GM19455 (cell line): ENCODE data around the gene NKTR.
"Not testable (repeated sequence)": the region's sequence is repeated elsewhere in the genome, so short reads cannot be mapped to it uniquely, and the experiment has no call there.

ENCODE experiments used
- ATAC-seq: cut with Tn5 transposase; IDR thresholded peaks from one replicate; pipeline ENCODE4 v1.9.1; 2021; ENCODE audit not compliant: unreplicated experiment

NKTR gene

DNA sequence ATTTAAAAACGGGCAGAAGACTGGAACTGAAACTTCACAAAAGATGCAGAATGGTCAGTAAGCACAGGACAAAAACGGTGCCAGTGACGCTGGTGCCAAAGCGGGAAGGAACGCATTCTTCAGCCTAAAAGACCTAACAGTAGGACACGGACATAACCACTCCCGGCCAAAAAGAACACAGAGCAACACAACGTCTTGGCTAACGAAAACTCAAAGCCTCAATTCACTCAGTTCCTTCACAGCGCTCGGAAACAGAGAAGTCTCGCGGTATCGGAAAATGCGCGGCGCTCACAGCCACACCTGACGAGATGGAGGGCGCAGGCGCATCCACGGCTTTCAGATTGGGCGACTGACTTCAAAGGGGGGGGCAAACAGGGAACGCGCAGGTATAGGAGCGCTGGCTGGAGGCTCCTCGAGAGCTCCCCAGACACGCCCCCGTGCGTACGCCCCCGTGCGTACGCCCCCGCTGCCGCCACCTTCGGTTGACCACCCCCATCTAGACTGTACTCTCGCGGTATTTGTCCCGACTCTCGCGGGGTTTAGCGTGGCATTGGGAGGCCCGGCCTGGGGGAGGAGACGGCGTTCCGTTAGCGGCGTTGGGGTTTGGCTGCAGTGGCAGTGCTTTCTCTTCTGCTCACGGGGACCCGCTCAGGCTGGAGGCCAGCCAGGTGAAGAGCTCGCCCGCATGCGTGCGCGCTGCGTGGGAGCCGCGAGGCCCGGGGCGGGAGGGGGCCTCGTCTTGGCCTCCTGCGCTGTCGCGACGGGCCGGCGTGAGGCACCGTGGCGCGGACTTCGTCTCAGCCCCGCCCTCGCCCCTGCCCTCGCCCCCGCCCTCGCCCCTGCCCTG is at the start of gene NKTR:
Gene NKTR (plus strand): TSS at position 576 of the 847 bp plus-strand sequence. CDS start 321 bp downstream, outside the sequence.
- ATAC-seq = peak; percentile 86

- ATAC-seq = no peak
Observed at GRCh38 chr3:42552830-42553229, 47.7 kb upstream of the NKTR start.

GRCh38 chr3:42556089-42556632 is 44.3 kb upstream of the NKTR start:
- ATAC-seq = no peak

- ATAC-seq = not testable (repeated sequence)
Observed at GRCh38 chr3:42556817-42557216, 43.7 kb upstream of the NKTR start.

- no peak for ATAC-seq
Observed at GRCh38 chr3:42557854-42558253, 42.6 kb upstream of the NKTR start.

GRCh38 chr3:42562047-42562907 is 38.2 kb upstream of the NKTR start:
- ATAC-seq = no peak

- ATAC-seq = no peak
Observed at GRCh38 chr3:42569593-42570142, 30.8 kb upstream of the NKTR start.

- ATAC-seq = no peak
Observed at GRCh38 chr3:42572278-42572677, 28.2 kb upstream of the NKTR start.

GRCh38 chr3:42575137-42575741 is 25.2 kb upstream of the NKTR start:
- ATAC-seq = no peak

- no peak for ATAC-seq
Observed at GRCh38 chr3:42578054-42578453, 22.4 kb upstream of the NKTR start.

DNA sequence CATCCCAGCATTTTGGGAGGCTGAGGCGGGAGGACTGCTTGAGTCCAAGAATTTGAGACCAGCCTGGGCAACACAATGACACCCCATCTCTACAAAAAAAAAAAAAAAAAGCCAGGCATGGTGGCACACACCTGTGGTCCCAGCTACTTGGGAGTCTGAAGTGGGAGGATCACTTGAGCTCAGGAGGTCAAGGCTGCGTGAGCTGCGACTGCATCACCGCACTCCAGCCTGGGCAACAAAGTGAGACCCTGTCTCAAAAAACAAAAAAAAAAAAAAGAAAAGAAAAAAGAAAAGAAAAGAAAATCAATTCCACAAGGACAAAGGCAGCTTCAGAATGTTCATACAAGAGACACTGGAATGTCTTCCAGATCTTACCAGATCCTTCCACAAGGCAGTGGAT is 21.1 kb upstream of the NKTR start:
- not testable (repeated sequence) for ATAC-seq

GRCh38 chr3:42581400-42581708 is 19.1 kb upstream of the NKTR start:
- ATAC-seq = no peak

- peak; percentile 88 for ATAC-seq
Observed at GRCh38 chr3:42581709-42582473, 18.6 kb upstream of the NKTR start, which contains the start of gene SEC22C. Gene SEC22C (minus strand): TSS chr3:42581967. CDS start chr3:42569046, 12,921 bp downstream.

- no peak for ATAC-seq
Observed at GRCh38 chr3:42582474-42583070, 17.9 kb upstream of the NKTR start.

DNA sequence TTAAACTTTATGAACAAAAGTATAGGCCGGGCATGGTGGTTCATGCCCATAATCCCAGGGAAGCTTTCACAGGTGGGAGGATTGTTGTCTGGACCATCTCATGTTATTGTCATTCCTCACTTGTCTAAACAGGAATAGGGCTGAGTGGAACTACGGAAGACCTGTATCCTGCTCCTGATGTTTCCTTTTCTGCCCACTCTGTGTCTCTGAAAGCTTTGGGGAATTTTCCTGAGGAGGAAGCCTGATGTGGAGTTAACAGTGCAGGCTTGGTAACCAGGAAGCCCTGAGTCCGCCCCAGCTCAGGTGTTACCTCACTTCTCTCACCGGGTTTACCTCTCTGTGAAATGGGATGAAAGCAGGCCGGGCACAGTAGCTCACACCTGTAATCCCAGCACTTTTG is 11.9 kb upstream of the NKTR start:
- ATAC-seq = no peak

DNA sequence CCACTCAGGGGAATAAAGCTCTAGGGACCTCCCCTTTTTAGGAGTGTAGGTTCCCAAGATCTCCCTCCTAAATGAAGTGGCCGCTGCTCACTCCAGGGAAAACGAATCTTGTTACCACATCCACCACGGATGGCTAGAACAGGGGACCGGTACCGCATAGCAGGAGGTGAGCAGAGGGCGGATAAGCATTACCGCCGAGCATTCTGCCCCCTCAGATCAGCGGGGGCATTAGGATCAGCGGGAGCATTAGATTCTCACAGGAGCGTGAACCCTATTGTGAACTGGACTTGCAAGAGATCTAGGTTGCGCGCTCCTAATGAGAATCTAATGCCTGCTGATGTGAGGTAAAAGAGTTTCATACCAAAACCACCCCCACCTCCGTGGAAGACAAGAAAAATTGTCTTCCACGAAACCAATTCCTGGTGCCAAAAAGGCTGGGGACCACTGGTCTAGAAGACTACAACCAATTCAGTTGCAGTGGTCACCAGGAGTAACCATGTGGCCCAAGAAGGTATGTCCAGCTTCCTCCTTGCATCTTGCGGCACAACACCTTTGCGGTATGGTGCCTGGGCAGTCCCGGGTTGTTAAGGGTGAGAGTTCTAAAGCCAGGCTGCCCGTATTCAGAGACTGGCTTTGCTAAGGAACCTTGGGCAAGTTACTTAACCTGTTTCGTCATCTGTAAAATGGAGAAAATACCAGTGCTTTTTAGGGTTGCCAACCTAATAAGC is 10.9 kb upstream of the NKTR start:
- no peak for ATAC-seq

- ATAC-seq = no peak
Observed at GRCh38 chr3:42590989-42591756, 9.3 kb upstream of the NKTR start.

DNA sequence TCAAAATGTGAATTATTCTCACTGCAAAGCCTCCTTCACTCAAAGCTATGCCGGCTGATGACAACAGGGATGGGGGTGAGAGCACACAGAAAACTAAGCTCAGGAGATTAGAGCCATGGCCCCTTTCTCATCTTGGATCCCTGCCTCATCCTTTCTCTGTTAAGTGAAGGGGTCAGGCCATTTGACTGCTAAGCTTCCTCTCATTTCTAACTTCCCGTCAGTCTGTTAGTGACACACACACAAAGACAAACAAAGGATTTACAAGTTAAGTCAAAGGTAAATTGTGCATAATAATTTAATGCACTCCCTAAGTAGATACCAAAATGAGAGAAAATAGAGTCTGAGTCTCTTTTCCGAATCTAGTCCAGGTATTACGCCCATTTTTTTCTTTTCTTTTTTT is 8.7 kb upstream of the NKTR start:
- no peak for ATAC-seq
